ENCODE measurements around the gene RBM34. TPM values are rescaled to one million over a fixed set of nuclear protein-coding genes. Genes with fewer than 3 reads are reported as not detected.

Gene RBM34
- total and polyA plus RNA-seq, 2 donors (not counting 1 experiment from before 2014, with no cell fraction given), result 30.3 to 64.1 TPM

DNA sequence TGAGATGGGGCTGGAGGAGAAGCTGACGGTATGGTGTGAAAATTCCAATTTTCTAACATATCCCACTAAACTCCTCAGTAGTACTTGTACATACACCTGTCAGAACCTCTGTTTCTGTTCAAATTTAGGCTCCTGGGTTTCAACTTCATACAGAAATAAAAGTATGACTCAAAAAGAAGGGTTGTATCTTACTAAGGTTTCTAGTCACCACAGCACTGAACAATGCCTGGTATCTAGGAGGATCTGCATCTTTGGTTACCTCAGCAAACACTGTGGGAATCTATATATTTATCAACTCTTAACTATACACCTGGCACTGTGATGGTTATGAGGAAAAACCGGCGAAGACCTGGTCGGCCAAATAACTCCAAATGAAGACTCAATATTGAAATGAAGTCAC, 13.8 kb downstream of the RBM34 start:
- Histone ChIP-seq H3K9me3 (ENCODE audit: control insufficient read depth, insufficient read depth, low read depth, low read length) (no peaks in the 10 kb centered on the region), H2AFZ (ENCODE audit: low read length) (no peak overlapping the region), H3K4me2 (ENCODE audit: extremely low read depth, insufficient read depth, low read length) (no peak overlapping the region), H3K27me3 (ENCODE audit: control insufficient read depth, insufficient read depth, low read length) (no peaks in the 10 kb centered on the region), H3K79me2 (ENCODE audit: control insufficient read depth, insufficient read depth, low read length) (no peaks in the 10 kb centered on the region), H4K20me1 (ENCODE audit: control insufficient read depth, extremely low read depth, insufficient read depth, low read length) (no peaks in the 10 kb centered on the region), H3K36me3 (ENCODE audit: control insufficient read depth, insufficient read depth, low read length) (peaks cover 16% of the 10 kb centered on the region), H3K4me3 (replicated peaks in 1 of 4; ENCODE audit: control extremely low read depth in 1 of 4, insufficient read depth in 1 of 4, low read depth in 3 of 4, low read length in 4 of 4) (no peak overlapping the region), H3K9ac (ENCODE audit: insufficient read depth, low read length) (no peak overlapping the region), H3K4me1 (ENCODE audit: control insufficient read depth, extremely low read depth, insufficient read depth, low read length) (no peaks in the 10 kb centered on the region), H3K27ac (ENCODE audit: insufficient read depth, low read length) (no peak overlapping the region)
- DNase-seq (ENCODE audit: low read depth in 2 of 2), result no peak
- TF ChIP-seq, protein P1, sequence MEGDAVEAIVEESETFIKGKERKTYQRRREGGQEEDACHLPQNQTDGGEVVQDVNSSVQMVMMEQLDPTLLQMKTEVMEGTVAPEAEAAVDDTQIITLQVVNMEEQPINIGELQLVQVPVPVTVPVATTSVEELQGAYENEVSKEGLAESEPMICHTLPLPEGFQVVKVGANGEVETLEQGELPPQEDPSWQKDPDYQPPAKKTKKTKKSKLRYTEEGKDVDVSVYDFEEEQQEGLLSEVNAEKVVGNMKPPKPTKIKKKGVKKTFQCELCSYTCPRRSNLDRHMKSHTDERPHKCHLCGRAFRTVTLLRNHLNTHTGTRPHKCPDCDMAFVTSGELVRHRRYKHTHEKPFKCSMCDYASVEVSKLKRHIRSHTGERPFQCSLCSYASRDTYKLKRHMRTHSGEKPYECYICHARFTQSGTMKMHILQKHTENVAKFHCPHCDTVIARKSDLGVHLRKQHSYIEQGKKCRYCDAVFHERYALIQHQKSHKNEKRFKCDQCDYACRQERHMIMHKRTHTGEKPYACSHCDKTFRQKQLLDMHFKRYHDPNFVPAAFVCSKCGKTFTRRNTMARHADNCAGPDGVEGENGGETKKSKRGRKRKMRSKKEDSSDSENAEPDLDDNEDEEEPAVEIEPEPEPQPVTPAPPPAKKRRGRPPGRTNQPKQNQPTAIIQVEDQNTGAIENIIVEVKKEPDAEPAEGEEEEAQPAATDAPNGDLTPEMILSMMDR (conservative IDR thresholded peaks at IDR 0.05 in 1 of 2, IDR thresholded peaks at IDR 0.05 in 1 of 2; ENCODE audit: low read depth in 1 of 2, low read length in 2 of 2), result no peak
- TF ChIP-seq EZH2 (IDR thresholded peaks at IDR 0.05; ENCODE audit: low read length, missing control alignments), result no peak

DNA sequence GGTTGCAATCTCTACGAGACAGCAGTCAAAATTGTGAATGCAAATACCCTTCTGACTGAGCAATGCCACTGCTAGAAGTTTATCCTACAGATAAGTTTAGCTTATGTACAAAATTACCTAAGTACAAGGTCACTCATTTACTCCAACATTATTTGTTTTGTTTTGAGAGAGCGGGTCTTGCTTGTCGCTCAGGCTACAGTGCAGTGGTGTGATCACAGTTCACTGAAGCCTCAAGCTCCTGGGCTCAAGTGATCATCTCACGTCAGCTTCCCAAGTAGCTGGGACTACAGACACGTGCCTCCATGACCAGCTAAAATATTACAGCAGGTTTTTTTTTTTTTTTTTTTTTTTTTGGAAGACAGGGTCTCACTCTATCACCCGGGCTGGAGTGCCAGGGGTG, 15.4 kb downstream of the RBM34 start:
- TF ChIP-seq, protein P1 (conservative IDR thresholded peaks at IDR 0.05 in 1 of 2, IDR thresholded peaks at IDR 0.05 in 1 of 2; ENCODE audit: low read depth in 1 of 2, low read length in 2 of 2), result no peak
- no peak for TF ChIP-seq EZH2 (IDR thresholded peaks at IDR 0.05; ENCODE audit: low read length, missing control alignments)
- Histone ChIP-seq H3K36me3 (ENCODE audit: control insufficient read depth, insufficient read depth, low read length) (peaks cover 9% of the 10 kb centered on the region), H3K4me3 (replicated peaks in 1 of 4; ENCODE audit: control extremely low read depth in 1 of 4, insufficient read depth in 1 of 4, low read depth in 3 of 4, low read length in 4 of 4) (no peak overlapping the region)

DNA sequence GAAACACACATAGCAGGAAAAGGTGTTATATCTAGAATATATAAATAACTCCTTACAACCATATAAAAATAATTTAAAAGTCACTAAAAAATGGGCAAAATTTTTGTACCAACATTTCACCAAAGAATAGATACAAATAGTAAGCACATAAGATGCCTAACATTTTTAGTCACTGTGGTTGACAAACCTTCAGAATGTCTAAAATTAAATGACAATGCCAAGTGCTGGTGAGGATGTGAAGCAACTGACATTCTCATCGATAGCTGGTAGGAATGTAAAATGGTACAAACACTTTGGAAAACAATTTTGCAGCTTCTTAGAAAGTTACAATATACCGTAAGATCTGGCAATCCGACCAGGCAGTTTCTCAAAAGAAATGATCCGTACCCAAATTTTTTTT, 18.1 kb downstream of the RBM34 start:
- H3K4me2 ChIP-seq (ENCODE audit: extremely low read depth, insufficient read depth, low read length), result no peak overlapping the region
- no peaks in the 10 kb centered on the region for H3K79me2 ChIP-seq (ENCODE audit: control insufficient read depth, insufficient read depth, low read length)
- no peak overlapping the region for H3K9ac ChIP-seq (ENCODE audit: insufficient read depth, low read length)
- TF ChIP-seq, protein P1 (conservative IDR thresholded peaks at IDR 0.05 in 1 of 2, IDR thresholded peaks at IDR 0.05 in 1 of 2; ENCODE audit: low read depth in 1 of 2, low read length in 2 of 2), result no peak
- TF ChIP-seq EZH2 (IDR thresholded peaks at IDR 0.05; ENCODE audit: low read length, missing control alignments), result no peak
- H3K27me3 ChIP-seq (ENCODE audit: control insufficient read depth, insufficient read depth, low read length), result no peaks in the 10 kb centered on the region
- no peak overlapping the region for H2AFZ ChIP-seq (ENCODE audit: low read length)
- H3K36me3 ChIP-seq (ENCODE audit: control insufficient read depth, insufficient read depth, low read length), result peaks cover 14% of the 10 kb centered on the region
- H3K9me3 ChIP-seq (ENCODE audit: control insufficient read depth, insufficient read depth, low read depth, low read length), result no peaks in the 10 kb centered on the region
- no peak overlapping the region for H3K27ac ChIP-seq (ENCODE audit: insufficient read depth, low read length)
- no peak for DNase-seq (ENCODE audit: low read depth in 2 of 2)
- no peaks in the 10 kb centered on the region for H4K20me1 ChIP-seq (ENCODE audit: control insufficient read depth, extremely low read depth, insufficient read depth, low read length)
- no peaks in the 10 kb centered on the region for H3K4me1 ChIP-seq (ENCODE audit: control insufficient read depth, extremely low read depth, insufficient read depth, low read length)
- H3K4me3 ChIP-seq (replicated peaks in 1 of 4; ENCODE audit: control extremely low read depth in 1 of 4, insufficient read depth in 1 of 4, low read depth in 3 of 4, low read length in 4 of 4), result no peak overlapping the region

More for the DNA sequence above, 15.4 kb downstream of the RBM34 start:
- Histone ChIP-seq H3K79me2 (ENCODE audit: control insufficient read depth, insufficient read depth, low read length) (no peaks in the 10 kb centered on the region), H3K4me2 (ENCODE audit: extremely low read depth, insufficient read depth, low read length) (no peak overlapping the region), H3K9me3 (ENCODE audit: control insufficient read depth, insufficient read depth, low read depth, low read length) (no peaks in the 10 kb centered on the region), H4K20me1 (ENCODE audit: control insufficient read depth, extremely low read depth, insufficient read depth, low read length) (no peaks in the 10 kb centered on the region), H3K9ac (ENCODE audit: insufficient read depth, low read length) (no peak overlapping the region), H2AFZ (ENCODE audit: low read length) (no peak overlapping the region), H3K27ac (ENCODE audit: insufficient read depth, low read length) (no peak overlapping the region), H3K27me3 (ENCODE audit: control insufficient read depth, insufficient read depth, low read length) (no peaks in the 10 kb centered on the region), H3K4me1 (ENCODE audit: control insufficient read depth, extremely low read depth, insufficient read depth, low read length) (no peaks in the 10 kb centered on the region)
- DNase-seq (ENCODE audit: low read depth in 2 of 2), result no peak
